DMS79 (cell line): ENCODE data around the gene SNUPN.
"Not testable (repeated sequence)": the region's sequence is repeated elsewhere in the genome, so short reads cannot be mapped to it uniquely, and the experiment has no call there.

Source experiments
- DNase-seq: peaks from one replicate; lab custom pipeline; 2025; lab: John Stamatoyannopoulos, UW

Gene SNUPN

DNA sequence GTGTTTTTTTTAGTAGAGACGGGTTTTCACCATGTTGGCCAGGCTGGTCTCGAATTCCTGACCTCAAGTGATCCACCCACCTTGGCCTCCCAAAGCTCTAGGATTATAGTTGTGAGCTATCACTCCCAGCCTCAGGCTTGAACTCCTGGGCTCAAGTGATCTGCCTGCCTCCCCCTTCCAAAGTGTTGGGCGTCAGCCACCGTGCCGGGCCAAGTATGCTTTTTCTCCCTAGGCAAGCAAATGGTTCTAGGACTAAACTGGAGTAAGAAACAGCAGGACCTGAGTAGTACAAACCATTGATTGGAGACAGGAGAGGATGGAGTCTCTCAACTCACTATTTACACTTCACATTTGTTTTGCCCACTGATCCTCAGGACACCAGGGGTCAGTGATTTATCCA is 41.8 kb downstream of the SNUPN start:
- no peak for DNase-seq

DNA sequence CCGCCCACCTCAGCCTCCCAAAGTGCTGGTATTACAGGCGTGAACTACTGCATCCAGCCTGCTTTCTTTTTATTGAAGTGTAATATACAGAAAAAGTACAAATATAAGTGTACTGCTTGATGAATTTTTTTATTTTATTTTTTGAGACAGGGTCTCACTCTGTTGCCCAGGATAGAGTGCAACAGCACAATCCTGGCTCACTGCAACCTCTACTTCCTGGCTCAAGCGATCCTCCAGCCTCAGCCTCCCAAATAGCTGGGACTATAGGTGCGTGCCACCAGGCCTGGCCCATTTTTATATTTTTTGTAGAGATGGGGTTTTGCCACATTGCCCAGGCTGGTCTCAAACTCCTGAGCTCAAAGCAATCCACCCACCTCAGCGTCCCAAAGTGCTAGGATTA is 42.6 kb downstream of the SNUPN start:
- DNase-seq, result not testable (repeated sequence)

DNA sequence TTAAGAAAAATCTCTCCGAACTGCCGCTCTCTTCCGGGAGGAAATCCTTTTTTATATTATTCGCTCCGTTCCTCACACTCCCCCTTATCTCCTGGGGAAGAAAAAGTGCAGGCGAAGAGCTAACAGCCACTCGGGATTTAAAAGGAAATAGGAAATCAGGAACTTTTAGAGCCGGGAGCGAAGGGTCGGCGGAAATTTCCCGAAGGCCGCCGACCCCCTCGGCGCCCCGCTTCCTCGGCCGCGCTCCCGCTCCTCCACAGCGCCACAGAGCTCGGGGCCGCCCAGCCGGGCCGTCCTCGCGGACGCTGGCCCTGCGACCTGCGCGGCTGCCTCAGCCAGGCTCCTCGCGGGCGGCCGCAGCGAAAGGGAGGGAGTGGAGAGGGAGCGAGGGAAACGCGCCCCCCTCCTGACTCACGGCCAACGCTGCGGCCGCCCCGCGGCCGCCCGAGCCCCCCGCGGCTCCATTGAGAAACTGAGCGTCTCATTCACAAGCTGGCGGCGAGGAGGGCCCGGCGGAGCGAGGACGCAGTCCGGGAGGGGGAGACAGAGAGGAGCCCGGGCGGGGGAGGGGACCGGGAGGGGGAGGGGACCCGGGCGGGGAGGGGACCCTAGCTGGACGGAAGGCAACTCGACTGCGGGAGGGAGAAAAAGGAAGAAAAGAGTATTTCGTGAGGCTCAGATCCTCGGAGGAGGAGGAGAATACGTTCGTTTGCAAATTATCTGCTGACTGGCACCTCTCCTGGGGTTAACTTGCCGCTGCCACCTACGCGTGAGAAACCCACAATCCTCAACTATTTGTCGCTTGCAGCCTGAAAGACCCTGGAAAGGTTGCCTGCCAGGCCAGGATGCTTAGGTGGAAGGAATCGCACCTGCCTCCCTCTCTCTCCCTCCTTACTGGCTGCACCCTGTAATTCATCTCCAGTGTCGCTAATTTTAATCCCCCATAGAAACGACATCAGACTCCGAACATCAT is 46.3 kb downstream of the SNUPN start, which contains the start of gene PTPN9:
PTPN9 (minus strand) TSS at position 368 of the 973 bp plus-strand sequence. CDS start 539 bp downstream, outside the sequence.
- DNase-seq, result no peak

DNA sequence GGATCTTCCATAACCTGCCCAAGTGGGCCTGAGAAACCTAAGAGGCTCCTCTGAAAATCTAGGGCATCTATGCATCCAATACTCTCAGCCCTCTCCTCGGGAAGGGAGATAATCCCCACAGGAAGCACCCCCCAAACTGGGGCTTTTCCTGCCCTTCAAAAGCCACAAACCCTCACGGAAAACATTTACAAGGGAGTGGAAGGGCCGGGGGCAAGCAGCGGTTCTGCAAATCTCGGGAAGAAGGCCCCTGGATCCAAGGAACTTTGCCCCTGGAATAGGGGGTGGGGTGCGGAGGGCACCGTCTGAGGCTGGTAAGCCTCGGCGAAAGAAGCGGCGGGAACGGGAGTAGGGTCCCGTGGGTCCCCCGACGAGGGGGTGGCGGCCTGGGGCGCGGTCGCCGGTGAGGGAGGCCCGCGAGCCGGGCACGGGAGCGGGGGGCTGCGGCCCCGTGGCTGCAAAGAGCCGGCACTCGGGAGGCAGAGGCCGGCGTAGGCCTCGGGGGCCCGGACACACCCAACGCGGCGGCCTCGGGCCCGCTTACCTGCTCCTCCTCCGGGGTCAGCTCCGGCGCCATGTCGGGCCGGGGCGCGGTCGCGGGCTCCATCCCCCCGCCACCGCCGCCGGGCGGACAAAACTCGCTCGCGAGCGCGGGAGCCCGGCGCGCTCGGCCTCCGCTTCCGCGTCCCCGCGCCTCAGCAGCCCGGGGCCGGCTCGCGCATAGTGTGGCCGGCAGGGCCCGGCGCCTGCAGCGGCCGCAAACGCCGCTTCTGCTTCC is 47.2 kb downstream of the SNUPN start:
- no peak for DNase-seq

DNA sequence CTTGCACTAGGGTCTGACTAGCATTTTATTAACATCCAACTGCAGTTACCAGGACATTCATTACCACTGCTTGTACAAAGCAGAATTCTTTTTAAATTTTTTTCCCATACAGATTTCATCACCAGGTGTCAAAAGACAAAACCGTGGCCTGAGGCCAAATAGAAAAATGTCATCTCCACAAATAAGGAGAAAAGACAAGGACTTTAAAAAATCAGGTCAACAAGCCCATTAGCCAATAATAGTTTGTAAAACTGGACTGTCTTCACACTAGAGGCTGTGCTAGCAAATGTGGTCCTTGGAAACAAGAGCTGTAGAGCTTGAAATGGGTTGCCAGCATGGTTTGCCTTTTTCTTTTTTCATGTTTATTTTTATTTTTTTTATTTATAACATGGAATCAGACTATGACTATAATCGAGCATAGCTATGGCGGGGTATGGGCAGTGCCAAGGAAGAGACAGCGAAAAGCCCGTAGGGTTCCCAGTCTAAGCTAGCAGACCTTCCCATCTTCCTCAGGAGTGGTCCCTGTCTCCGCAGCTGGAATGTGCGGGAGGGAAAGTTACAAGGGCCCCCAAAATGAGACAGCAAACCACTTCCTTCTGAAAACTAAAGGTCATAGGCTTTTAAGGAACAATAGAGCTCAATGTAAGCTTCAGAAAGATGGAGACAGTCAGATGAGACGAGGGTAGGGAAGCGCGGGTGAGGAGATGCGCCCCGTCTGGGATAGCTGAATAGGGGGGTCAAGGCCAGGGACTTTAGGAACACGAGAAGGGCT is 47.9 kb downstream of the SNUPN start:
- DNase-seq, result no peak

DNA sequence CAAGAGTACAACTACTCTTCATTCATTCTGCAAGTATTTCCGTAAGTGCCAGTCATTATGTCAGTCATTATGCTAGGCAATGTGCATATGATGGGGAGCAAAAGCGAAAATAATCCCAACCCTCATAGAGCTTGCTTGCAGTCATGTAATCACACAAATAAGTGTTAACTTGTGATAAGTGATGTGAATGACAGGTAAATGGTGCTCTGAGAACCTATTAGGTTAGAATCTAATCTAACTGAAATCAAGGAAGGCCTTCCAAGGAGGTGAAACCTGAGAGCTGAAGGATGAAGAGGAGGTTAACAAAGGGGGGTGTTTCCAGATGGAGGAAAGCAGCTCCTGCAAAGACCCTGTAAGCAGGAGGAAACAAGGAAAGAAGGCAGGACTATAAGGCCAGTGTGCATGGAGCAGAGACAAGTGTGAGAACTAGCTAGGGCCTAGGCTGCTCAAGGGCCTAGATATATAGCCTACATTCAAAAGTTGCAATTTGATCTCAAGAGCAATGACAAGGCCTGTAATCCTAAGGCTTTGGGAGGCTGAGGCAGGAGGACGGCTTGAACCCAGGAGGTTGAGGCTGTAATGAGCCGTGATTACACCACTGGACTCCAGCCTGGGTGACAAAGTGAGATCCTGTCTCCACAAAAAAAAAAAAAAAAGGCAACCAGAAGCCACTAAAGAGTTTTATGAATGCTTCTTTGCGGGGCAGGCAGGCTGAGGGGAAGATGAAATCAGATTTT is 51.7 kb downstream of the SNUPN start:
- no peak for DNase-seq

DNA sequence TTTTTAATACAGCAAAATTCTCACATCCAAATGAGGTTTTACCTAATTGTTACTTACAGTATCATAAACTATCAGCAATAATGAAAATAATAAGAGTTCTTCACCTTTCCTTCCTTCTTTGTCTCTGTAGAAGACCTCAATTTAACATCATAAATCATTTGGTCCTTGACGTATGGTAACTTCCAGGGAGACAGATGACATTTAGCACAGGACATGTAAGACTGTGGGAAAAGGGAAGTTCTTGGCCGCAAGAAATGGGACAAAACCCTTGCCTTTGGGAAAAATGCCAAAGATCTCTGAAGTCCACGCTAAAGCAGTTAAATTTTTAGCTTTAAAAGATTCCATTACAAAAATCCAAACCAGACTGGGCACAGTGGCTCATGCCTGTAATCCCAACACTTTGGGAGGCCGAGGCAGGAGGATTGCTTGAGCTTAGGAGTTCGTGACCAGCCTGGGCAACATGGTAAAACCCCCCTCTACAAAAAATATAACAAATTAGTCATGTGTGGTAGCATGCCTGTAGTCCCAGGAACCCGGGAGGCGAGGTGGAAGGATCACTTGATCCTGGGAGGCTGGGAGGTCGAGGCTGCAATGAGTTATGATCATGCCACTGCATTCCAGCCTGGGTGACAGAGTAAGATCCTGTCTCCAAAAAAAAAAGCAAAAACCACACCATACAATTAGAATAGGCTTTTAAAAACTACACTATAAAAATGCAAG is 55.2 kb downstream of the SNUPN start:
- no peak for DNase-seq

DNA sequence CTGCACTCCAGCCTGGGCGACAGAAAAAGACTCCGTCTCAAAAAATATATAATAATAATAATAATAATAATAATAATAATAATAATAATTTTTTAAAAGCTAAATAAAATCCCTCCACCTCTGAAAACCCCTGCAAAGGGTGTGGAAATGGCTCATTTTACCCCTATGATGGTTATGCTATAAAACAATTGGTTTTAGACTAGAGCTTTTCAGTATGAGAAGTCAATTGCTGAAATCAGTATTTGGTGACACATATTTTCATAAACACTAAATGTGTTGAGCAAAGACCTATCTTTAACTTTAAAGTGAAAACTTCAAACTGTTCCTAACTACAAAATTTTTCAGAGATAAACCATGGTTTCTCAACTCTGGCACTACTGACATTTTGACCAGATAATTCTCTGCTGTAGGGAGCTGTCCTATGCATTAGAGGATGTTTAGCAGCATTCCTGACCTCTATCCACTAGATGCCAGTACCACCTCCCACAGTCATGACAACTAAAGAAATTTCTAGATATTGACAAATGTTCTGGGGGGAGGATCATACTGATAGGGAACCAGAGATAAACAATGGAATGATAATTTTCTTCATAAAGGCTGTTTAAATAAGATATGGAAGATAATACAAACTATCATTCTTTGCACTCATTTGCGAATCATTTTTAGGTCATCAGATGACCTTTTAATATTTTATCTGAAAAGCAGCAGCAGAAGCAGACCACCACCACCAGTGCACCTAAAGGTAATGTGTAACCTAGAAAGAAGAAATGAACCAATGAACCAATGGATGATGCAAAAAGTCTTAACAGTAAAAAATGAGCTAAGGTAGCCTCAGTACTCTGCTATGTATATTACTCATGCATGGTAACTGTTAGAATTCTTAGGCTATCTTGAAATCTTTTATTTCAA is 60.2 kb downstream of the SNUPN start:
- no peak for DNase-seq

DNA sequence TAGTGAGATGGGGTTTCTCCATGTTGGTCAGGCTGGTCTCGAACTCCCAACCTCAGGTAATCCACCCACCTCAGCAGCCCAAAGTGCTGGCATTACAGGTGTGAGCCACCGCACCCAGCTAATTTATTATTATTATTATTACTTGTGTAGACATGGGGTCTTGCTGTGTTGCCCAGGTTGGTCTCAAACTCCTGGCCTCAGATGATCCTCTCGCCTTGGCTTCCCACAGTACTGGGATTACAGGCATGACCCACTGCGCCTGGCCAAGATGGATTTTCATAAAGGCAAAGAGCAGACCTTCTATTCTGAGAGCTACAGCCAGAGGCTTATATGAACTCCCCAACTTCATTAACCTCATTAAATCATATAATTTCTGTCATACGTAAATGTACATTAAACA is 63.6 kb downstream of the SNUPN start:
- DNase-seq, result no peak

DNA sequence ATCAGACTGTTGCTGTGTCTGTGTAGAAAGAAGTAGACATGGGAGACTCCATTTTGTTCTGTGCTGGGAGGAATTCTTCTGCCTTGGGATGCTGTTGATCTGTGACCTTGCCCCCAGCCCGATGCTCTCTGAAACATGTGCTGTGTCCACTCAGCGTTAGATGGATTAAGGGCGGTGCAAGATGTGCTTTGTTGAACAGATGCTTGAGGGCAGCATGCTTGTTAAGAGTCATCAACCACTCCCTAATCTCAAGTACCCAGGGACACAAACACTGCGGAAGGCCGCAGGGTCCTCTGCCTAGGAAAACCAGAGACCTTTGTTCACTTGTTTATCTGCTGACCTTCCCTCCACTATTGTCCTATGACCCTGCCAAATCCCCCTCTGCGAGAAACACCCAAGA is 66.2 kb downstream of the SNUPN start:
- not testable (repeated sequence) for DNase-seq

DNA sequence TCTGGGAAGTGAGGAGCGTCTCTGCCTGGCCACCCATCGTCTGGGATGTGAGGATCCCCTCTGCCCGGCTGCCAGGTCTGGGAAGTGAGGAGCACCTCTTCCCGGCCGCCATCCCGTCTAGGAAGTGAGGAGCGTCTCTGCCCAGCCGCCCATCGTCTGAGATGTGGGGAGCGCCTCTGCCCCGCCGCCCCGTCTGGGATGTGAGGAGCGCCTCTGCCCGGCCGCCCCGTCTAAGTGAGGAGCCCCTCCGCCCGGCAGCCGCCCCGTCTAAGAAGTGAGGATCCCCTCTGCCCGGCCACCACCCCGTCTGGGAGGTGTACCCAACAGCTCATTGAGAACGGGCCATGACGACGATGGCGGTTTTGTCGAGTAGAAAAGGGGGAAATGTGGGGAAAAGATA is 66.6 kb downstream of the SNUPN start:
- not testable (repeated sequence) for DNase-seq

DNA sequence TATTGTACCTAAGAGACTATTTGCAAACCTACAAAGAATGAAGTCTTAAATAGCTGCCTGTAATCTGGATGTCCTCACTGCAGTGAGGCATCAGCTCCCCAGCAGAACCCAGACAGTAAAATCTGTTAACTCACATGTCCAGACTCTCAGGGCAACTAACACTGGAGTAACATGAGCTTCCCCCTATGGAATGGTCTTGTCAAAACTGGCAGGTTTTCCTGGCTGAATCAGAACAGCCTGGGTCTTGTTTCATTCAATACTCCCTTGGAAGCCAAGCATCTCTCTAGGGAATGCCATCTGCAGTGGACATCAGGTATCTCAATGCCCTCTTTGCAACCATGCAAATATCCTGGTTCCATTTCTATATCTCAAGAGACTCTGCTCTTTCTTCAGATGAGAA is 70.8 kb downstream of the SNUPN start:
- DNase-seq, result no peak

DNA sequence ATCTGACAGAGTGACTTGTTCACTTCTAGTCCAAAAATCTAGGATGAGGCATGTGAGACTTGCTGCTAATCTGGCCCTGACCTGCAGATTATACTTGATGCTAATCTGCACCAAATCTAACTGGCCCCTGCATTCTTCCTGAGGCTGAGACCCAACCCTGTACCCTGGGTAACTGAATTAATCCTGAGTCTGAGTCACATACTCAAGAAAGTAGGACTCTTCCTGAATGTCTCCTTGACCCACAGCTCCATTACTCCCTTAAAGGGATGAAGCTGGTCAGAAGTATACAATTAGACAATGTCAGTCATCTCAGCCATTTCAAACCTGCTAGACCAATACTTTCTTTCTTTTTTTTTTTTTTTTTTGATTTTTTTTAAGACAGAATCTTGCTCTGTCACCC is 71.9 kb downstream of the SNUPN start:
- no peak for DNase-seq

DNA sequence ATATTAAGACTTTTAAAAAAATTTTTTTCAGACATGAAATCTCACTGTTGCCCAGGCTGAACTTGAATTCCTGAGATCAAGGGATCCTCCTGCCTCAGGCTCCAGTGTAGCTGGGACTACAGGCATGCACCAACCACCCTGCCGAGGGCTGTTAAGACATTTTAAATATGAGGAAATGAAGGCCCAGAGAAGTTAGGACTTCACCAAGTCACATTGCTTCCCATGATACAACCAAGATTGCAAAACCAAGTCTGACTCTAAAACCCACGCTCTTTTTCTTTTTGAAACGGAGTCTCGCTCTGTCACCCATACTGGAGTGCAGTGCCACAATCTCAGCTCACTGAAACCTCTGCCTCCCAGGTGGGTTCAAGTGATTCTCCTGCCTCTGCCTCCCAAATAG is 74.4 kb downstream of the SNUPN start:
- no peak for DNase-seq
